GM04504 (cell line): ENCODE data around the gene NEK7.

Experiments used
- DNase-seq: peaks from one replicate; pipeline ENCODE4 v3.0.0-alpha.2; 2012; ENCODE audit warnings: low read depth

NEK7 gene

DNA sequence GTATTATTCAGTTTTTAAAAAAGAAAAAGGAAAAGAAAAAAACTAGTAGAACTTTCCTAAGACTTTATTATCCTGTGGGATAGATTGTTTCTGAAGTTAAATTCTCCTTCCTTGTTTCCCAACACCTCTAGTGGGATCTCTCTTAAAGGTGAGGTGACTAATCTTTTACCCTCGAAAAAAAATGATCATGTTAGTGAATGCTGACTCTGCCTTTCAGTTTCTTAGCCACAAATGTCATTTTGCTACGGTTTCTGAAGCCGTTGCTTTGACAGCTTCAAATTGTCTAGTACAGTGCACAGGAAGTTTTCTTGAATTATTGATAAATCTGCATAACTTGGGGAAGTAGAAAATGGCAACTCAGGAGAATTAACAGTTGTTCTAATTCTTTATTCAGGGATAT lies 13.0 kb upstream of the NEK7 start:
- DNase-seq: no peak

DNA sequence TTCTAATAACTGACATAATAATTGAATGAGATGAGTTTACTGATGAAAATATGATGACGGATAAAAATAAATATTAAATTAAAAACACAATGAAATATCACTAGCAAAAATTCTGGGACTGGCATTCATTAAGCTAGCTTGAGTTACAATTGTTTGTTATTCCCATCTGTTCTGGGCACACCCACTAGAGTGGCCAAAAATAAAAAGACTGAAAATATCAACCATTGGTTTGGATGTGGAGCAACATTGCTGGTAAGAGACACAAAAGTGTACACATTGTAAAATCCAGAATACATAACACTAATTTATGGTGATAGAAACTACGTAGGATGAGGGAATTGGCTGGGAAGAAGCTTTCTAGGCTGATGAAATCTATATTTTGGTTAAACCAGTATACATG lies 9.6 kb upstream of the NEK7 start:
- no peak for DNase-seq

DNA sequence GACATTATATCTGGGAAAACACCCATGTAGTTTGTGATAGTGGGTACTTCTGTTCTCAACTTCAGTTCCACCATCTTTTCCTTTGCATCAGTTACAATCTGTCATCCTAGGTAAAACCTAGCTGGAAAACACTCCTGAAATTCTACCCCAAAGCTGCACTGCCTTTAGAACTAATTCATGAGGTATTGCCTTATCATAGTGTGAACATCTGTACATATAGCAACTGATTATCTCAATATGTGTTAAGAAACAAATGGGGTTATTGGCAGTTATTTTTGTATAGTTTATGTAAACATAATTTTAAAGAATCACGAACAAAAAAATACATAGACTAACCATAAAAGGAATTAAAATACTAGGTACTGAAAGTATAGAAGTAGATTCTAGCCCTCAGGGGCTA lies 6.4 kb upstream of the NEK7 start:
- no peak for DNase-seq

DNA sequence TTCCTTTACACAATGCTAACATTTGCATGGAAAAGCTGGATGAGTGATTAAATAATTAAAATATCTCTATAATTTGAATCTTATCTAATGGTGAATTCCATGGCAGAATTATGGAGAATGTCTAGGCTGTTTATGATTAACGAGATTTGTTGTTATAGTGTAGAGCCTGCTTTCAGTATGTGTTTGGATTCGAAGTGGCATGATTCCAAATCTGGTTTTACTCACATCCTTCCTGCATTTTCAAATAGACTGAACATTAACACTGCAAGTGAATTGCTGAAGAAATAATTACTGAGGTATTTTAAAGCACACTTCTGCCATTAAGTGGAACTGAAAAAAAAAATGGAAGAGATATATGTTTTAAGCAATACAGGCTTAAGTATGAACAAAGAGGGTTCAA lies 5.1 kb upstream of the NEK7 start:
- no peak for DNase-seq

DNA sequence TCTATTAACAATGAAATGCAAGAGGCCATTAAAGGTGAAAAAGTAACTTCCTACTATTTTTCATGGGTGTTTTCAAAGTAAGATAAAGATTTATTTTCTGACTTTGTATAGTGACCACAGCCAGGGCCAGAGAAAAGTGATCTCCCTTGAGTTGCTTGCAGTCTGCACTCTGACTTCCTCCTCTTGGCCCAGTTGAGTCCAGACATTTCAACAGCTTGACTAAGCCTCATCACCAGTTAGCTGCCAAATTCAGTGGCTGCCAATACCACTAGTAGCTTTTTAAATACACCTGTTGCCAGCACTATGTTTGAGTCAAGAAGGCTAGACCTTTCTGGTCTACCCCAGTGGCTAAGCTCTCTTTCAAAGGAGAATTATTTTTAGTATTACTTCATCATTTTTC lies 3.7 kb upstream of the NEK7 start:
- no peak for DNase-seq

DNA sequence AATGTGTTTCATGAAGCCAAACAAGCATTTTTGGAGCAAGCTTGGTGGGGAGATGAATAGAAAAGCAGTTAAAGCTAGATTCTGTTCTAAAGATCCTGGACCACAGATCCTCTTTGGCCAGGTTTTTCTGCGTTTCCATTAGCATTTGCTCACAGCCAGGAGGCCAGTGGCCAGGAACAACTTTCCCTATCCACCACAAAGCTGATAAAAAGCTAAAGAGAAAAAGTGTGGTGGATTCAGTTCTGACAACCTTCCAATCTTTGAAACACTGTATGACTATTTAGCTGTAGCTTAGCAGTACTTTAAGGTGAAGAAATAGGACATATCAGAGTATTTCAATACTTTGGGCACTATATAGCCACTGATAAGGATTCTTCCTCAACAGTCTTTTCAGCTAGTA lies 3.0 kb upstream of the NEK7 start:
- DNase-seq: no peak

DNA sequence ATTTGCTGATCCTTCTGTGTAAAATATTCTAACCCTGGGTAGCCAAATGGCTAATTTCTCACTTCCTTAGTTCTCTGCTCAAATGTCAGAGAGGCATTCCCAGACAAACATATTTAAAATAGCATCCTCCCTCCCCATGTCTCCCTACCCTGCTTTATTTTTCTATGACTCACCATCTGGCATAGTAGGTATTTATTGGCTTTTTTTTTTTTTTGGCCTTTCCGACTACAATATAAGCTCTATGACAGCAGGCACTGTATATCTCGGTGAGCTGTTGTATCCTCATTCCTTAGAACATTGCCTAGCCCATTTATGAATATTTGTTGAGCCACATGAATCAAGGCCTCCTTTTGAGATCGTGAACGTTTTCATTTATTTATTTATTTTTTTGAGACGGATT lies 1.5 kb upstream of the NEK7 start:
- no peak for DNase-seq

DNA sequence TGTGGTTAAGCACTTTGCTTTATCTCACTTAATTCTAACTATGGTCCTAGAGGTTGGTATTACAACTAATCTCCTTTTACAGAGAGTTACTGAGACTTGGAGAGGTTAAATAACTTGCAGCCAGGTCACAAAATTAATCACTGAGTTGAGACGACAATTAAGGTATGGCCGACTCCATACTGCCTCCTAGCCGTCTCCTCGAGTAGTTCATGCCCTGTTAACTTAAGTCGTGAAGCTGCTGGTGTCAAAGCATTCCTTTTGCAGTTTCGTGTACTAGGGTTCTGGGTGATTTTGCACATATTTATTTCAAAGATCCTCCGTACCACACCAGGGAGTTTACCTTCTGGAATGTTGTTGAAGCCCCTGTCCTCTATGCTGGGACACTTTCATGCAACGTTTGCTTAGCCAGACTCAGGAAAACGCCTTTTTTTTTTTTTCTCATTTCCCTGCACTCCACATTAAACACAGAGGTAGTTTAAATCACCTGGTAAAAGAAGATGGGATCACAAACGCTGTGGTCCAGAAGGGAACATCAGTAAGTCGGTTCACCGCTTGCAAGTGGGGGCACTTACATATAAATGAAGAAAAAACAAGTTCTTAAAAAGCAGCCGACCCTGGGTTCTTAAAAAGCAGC lies 570 bp upstream of the NEK7 start:
- no peak for DNase-seq

DNA sequence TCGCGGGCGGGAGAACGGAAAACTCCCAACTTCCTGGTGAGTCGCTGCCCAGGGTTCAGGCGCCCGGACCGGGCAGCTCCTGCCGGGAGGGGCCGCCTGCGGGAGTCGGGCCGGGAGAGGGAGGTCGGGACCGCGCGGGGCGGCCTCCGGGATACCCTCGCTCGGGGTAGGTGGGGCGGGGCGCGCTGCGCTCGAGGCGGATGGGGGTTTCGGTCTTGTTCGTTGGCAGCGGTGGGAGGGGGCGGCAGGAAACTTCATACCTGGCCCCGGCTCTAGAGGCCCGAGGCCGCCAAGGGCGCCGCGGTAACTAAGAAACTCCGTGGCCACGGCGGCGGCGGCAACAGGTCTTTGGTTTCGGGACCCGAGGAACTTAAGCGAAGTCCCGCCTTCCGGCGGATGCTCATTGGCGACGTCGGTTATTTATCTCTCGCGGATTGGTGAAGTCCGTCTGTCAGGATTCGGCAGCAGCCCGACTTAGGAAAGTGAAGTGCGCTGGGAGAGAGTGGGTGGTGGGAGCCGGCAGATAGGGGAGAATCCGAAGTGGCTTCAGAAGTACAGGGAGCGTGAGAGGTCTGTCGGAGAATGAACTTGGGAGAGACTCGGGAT lies 546 bp downstream of the NEK7 start:
- DNase-seq: peak; percentile 71

DNA sequence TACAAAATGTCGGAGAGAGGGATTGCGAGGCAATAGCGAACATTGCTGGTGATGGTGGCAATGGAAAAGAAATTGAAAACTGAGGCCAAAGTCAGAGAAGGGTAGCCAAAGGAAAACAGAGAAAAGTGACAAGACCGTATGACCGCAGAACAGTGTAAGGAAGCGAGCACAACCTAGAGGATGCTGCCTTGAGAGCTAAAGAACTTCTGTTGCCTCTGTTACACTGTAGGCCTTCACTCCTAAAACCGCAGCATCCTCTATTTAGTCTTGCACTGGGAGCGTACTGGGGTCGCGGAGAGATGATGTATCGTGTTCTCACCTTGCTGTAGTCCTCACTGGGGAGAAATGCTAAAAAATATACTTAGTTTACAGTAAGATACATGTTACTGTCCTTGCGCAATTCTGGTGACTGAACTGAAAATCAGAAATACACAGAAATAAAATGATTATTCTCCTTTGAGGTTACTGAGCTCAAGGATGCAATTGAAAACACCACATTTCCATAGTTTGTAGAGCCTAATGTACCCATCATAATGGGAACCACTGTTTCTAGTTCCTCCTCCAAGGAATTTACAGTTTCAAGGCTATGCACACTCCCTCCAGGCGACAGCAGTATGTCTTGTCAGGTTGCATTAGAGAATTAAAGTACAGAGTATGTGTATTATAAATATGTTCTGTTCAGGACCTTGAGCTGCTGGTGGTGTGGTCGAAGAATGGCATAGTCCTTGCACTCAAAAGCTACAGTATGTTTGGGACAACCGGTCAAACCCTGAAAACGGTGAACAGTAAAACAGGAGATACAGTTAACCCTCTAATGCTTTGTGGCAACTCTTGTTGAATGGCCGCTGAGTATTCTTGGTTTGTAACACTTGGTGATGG lies 1.3 kb downstream of the NEK7 start:
- no peak for DNase-seq

DNA sequence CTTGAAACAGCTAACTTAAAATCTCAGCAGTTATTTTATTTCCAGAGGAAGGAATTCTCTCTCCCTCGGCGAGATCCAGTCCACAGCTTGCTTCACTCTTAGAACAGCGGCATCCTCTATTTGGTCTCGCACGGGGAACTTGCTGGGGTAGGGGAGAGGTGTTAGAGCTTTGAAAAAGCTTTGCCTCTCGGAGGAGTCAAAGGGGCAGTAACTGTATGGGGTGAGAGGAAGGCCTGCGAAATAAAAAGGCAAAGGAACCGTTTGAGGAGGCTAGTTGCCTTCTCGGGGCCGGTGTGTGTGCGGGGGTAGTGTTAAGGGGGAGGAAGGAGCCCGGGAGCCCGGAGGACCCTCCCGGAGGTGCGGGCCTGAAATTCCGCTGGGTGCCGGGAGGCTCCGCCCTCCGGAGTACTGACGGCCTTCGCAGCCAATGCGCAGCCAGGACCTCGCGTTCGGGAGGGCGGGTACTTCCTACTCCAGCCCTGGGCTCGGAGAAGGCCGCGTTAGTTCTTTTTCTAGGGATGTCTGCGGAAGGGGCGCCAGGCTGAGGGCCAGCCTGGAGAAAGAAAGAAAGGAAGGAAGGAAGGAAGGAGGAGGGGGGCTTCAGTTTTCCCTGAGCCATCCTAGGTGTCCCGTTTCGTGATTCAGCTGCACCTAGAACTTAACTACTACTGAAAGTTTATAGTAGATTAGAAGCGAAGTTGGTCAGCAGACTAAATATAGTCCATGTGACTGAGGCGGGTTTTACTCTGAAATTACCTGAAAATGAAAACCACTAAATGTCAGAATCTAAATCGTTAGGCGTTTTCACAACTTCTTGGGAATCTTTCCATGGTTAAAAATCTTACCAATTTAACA lies 2.2 kb downstream of the NEK7 start:
- DNase-seq: peak; percentile 67

DNA sequence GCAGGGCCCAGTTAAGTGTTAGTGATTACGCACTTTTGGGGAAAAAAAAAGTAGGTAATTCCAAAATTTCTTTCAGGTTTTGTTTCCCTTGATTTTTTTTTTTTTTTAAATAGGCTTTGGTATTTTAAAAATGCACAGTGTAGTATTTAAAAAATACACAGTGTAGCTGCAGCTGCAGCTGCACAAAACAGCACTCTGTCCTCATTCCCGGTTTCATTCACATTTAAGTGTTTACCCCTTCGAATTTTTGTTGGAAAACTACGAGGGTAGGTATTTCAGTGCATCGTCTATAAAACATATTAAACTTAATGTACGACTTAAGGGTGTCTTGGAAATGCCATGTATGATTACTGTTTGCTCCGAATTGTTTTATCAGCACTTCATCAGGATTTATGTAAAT lies 3.4 kb downstream of the NEK7 start:
- DNase-seq: no peak

DNA sequence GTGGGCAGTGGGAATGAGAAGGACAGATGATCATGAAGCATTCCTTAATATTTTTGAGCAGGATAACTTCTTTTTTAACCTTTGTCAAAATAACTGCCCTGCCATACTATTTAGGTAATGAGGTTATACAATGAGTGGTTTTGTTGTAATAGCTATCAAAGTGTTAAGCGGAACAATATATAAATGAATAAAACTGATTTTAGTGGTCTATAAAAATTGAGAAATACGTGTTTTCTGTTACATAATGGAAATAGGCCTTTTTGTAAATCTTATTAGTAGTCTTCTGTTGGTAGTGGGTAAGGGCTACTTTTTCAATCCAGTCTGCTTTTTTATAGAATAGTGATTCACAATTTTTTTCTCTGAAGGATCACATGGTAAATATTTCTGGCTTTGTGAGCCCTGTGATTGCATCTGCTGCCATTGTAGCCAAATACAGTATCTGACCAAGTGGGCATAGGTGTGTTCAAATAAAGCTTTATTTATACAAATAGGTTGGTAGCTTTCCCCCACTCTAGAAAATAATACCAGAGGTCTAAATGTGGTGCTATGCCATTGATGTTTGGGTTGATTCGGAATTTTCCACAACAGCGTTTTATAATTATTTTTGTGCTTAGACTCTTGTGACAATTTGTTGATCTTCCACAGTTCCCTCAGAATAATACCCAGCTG lies 4.3 kb downstream of the NEK7 start:
- DNase-seq: no peak

DNA sequence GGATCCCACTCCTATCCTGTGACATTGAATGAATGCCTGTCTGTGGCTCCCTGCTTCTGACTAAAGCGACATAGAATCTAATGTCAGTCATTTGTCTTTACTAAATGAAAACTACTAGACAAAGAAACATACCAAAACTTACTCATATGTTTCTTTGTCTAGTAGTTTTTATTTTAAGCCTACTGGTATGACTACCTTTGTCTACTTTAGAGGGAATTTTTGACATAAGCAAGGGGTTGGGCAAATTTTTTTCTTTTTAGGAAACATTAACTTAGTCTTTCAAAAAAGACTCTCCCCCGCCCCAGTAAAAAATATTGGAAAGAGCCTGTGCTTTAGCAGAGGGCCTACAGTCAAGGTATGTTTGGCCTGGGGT lies 4.9 kb downstream of the NEK7 start:
- no peak for DNase-seq

DNA sequence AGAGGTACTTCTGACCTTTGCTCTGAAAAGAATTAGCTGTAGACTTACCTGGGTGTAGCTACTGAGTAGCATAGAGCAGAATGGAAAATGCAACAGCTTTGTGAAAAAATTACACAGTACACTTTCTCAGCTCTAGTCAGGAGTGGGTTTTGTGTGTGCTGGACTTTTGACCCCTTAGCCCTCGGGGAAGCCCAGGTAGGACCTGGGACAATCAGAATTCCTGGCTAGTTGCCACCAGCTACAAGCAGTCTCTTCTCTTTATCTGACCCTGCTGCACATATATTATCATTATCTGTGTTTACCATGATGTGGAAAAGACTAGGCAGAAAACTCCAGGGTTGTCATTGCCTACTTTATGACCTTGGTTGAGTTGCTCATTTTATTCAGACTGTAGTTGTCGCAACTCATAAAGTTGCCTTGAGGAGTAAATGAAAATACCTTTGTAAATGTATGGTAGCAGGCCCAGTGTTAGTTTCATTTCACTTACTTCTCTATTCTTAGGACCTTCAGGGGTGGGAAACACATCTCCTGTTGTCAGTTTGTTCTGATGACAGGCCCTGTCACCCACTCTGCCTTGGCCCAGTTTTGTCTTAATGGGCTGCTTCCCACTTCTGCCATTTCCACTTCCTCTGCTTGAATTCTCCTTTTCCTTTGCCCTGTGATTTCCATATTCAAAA lies 5.4 kb downstream of the NEK7 start:
- DNase-seq: no peak

DNA sequence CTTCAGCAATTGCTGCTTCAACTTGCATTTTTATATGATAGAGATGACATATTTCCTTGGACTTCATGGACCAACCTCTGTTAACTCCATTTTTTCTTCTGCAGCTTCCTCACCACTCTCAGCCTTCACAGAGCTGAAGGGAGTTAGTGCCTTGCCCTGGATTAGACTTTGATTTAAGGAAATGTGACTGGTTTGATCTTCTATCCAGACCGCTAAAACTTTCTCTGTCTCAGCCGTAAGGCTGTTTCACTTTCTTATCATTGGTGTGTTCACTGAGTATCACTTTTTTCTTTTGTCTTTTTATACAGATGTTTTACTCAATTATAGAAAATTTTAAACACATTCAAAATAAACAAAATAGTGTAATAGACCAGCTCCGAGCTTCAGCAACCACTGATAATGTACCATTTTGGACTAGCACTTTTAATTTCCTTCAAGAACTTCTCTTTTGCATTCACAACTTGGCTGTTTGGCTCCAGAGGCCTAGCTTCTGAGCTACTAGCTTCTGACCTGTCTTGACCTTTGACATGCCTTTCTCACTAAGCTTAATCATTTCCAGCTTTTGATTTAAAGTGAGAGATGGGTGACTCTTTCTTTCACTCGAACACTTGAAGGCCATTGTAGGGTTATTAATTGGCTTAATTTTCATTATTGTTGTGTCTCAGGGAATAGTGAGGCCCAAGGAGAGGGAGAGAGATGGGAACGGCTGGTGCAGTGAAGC lies 9.3 kb downstream of the NEK7 start:
- DNase-seq: no peak

DNA sequence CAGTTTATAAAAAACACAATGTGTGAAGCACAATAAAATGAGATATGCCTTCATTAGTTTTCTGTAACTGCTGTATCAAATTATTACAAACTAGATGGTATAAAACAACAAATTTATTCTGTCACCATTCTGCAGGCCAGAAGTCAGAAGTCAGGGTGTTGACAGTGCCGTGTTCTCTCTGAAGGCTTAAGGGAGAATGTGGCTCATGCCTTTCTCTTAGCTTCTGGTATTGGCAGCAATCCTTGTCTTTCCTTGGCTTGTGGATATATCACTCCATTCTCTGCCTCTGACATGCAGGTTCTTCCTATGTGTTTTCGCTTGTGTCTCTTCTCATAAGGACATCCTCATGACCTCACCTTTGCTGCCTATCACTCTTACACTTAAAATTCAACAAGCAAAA lies 10.1 kb downstream of the NEK7 start:
- DNase-seq: no peak

DNA sequence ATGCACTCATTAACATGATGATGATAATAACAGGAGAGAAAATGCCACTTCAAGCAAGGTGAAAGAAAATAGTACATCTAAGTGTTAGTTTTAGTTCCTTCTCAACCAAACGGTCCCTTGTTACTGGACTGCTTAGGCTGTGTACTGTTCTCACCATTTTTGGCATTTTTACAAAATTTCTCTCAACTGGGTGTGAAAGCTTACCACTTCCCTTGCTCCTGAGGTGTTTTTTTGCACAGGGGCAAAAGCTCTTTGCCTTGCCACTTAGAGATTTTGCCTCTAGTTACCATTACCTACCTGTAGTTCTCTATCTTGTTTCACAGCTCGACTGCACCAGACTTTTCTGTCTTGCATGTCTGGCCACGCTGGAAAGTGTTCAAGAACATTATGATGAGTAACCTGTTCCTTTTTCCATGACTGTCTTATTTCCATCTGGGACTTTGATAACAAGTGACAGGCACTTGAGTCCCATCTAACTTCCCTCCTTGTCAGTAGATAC lies 10.7 kb downstream of the NEK7 start:
- no peak for DNase-seq

DNA sequence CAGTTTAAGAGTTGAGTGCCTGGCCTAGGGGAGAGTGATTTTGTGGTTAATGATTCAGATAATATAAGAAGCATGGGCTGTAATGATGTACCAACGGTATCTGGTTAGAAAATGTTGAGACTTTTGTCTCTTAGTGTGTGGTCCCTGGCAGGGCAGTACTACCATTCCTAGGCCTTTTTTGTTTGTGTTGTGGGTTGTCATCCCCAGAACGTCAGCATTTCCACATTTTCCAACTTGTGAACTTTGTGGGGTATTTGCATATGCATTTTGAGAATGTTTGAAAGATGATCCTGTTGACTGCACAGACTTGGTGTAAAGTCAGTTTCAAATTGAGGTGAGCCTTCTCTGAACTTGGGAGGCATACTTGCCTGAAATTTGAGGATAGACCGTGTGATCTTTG lies 11.4 kb downstream of the NEK7 start:
- DNase-seq: no peak

DNA sequence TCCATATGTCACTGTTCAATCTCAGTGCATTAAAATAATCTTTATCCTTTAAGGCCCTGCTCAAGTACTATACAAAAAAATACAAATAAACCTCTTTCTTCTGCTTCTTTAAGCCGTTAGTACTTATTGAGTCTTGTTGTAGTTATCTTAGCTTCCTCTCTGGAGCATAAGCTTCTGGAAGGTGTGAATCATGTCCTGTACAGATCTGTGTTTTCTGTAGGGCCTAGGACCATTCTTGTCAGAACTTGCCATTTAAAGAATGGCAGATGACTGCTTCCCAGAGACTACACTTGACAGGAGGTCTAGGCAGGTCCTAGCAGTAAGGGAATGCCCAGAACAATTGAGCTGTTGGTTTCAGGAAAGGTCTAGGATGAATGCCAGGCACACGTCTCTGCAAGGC lies 12.9 kb downstream of the NEK7 start:
- no peak for DNase-seq
